ENCODE measurements around the gene GPR146. TPM values are rescaled to one million over a fixed set of nuclear protein-coding genes. Genes with fewer than 3 reads are reported as not detected.
A peak's percentile ranks its signal among the peaks of the same experiment; 100 is the strongest.

Gene GPR146
- total and polyA plus RNA-seq, 9 of the 15 experiments (the other 6 are each of a cell fraction or from before 2014, with no cell fraction given): 0.22 to 3.6 (median 0.64) TPM; not detected in 2

- POLR2A ChIA-PET: interaction anchor here (0.6 kb wide), 1 partner anchor 21 kb away, joined by 3 read pairs; no protein-coding TSS in a partner anchor
- intact Hi-C loops (cut with micrococcal nuclease): no loop called here
Observed at GRCh38 chr7:1101563-1102431, 57.5 kb downstream of the GPR146 start.

DNA sequence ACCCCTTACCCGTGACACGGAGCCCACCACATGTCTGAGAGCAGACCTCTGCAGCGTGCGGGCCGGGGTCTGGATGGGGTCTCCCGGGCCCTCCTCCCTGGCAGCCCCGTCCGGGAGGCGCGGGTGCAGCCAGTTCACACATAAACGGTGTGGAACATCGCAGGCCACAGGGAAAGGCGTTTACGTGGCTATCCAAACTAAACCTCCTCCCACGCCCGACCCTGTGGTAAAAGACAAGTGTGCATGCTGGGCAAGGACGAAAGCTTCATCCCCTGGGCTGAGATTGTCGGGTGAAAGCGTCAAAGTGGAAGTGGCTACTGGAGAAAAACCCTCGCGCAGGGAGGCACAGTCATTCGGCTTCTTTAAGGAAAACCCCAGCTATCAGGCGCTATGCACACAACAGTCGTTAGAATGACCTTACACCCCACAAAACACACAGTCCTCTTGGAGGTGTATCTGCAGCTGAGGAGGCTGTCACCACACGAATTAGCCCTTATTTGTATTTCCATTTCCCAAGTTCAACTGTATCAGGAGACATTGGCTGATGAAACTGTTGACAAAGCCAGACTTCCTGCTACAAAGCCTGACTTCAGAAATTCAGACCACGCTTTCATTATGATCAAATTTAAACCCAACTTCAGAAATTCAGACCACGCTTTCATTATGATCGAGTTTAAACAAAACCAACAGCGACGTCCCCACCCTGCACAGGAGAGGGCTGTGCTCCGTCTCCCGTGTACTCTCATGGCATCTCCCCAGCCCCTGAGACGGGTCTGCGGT, 58.9 kb downstream of the GPR146 start:
- peak overlapping the region in 1 of 2 experiments; percentile 65; a peak in 2 of 4 replicates for H3K9ac ChIP-seq (ENCODE audit: insufficient read depth in 1 of 2, low read depth in 2 of 2, low read length in 2 of 2)

More at GRCh38 chr7:1101563-1102431, 57.5 kb downstream of the GPR146 start:
- FAIRE-seq (no peak), ATAC-seq (no peak), DNase-seq (ENCODE audit: extremely low read depth in 1 of 4, low spot score in 3 of 4) (no peak)
- H3K4me3 ChIP-seq: no peak overlapping the region
- peaks cover 4% of the 10 kb centered on the region; the same call in 1 of the 2 replicates for H4K20me1 ChIP-seq (replicated peaks; ENCODE audit: control insufficient read depth, insufficient read depth, low read length)
- no peak for TF ChIP-seq ZEB2 (IDR thresholded peaks at IDR 0.05)
- CTCF ChIA-PET (ENCODE audit: low intra/inter-chr PET ratio): no interaction called here
- H2AFZ ChIP-seq (ENCODE audit: low read depth, low read length): no peak overlapping the region
- H3K9me1 ChIP-seq (ENCODE audit: control insufficient read depth, insufficient read depth, low read length): no peaks in the 10 kb centered on the region
- WGBS (ENCODE audit: insufficient coverage, low coverage, missing lambda C conversion rate): 86% methylated on average over 32 of the region's 47 CpGs
- H3K4me1 ChIP-seq (replicated peaks in 1 of 2; ENCODE audit: control insufficient read depth in 2 of 2, insufficient read depth in 2 of 2, low read length in 2 of 2): peaks cover 0 to 36% of the 10 kb centered on the region in 2 experiments; a peak in 3 of 5 replicates
- no TSS peak for BruUV-seq (replicated peaks)
- peak overlapping the region in 1 of 2 experiments; percentile 42; a peak in 1 of 4 replicates for H3K9ac ChIP-seq (ENCODE audit: insufficient read depth in 1 of 2, low read depth in 2 of 2, low read length in 2 of 2)
- in situ Hi-C loops (cut with MboI): no loop called here
- H3K27ac ChIP-seq (ENCODE audit: extremely low read depth, low read depth, low read length): no peak overlapping the region
- no peaks in the 10 kb centered on the region for H3K27me3 ChIP-seq (ENCODE audit: control insufficient read depth in 2 of 2, insufficient read depth in 2 of 2, low read length in 2 of 2)
- H3K9me3 ChIP-seq (replicated peaks; ENCODE audit: control insufficient read depth, insufficient read depth, low read depth, low read length): no peaks in the 10 kb centered on the region
- no peaks in the 10 kb centered on the region; the same call in 2 of the 3 replicates for H3K36me3 ChIP-seq (ENCODE audit: control insufficient read depth, insufficient read depth, low read length)
- H3K4me2 ChIP-seq (ENCODE audit: insufficient read depth, low read length): no peak overlapping the region
- H3K79me2 ChIP-seq (ENCODE audit: control insufficient read depth, insufficient read depth, low read length): peaks cover 5% of the 10 kb centered on the region; the same call in 1 of the 3 replicates

More for the DNA sequence above, 58.9 kb downstream of the GPR146 start:
- H3K27ac ChIP-seq (ENCODE audit: extremely low read depth, low read depth, low read length): no peak overlapping the region
- no TSS peak for BruUV-seq (replicated peaks)
- no peak for ATAC-seq
- intact Hi-C loops (cut with micrococcal nuclease) (no loop called here), in situ Hi-C loops (cut with MboI) (no loop called here)
- POLR2A ChIA-PET: interaction anchor here (0.5 to 0.6 kb wide), 2 partner anchors 483 to 502 kb away, joined by 3 to 4 read pairs; no protein-coding TSS in a partner anchor
- no peaks in the 10 kb centered on the region; the same call in 1 of the 2 replicates for H4K20me1 ChIP-seq (replicated peaks; ENCODE audit: control insufficient read depth, insufficient read depth, low read length)
- H2AFZ ChIP-seq (ENCODE audit: low read depth, low read length): no peak overlapping the region
- no peaks in the 10 kb centered on the region; the same call in 2 of the 3 replicates for H3K36me3 ChIP-seq (ENCODE audit: control insufficient read depth, insufficient read depth, low read length)
- TF ChIP-seq CEBPG (CRISPR knock-in tag; IDR thresholded peaks at IDR 0.05) (no peak), CEBPG (tag; conservative IDR thresholded peaks at IDR 0.05 in 1 of 2, IDR thresholded peaks at IDR 0.05 in 1 of 2) (peak in 1 of 2 experiments; percentile 73; a peak in 2 of 4 replicates)
- TF ChIP-seq, protein P1, sequence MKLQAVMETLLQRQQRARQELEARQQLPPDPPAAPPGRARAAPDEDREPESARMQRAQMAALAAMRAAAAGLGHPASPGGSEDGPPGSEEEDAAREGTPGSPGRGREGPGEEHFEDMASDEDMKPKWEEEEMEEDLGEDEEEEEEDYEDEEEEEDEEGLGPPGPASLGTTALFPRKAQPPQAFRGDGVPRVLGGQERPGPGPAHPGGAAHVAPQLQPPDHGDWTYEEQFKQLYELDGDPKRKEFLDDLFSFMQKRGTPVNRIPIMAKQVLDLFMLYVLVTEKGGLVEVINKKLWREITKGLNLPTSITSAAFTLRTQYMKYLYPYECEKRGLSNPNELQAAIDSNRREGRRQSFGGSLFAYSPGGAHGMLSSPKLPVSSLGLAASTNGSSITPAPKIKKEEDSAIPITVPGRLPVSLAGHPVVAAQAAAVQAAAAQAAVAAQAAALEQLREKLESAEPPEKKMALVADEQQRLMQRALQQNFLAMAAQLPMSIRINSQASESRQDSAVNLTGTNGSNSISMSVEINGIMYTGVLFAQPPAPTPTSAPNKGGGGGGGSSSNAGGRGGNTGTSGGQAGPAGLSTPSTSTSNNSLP (IDR thresholded peaks at IDR 0.05; ENCODE audit: borderline replicate concordance, low read depth, low read length): no peak
- H3K4me3 ChIP-seq: no peak overlapping the region
- peaks cover 3% of the 10 kb centered on the region; the same call in 1 of the 3 replicates for H3K79me2 ChIP-seq (ENCODE audit: control insufficient read depth, insufficient read depth, low read length)
- WGBS (ENCODE audit: insufficient coverage, low coverage, missing lambda C conversion rate): 76% methylated on average over 25 of the region's 34 CpGs
- no peak for DNase-seq (ENCODE audit: extremely low read depth in 1 of 4, low spot score in 3 of 4)
- no peaks in the 10 kb centered on the region for H3K9me3 ChIP-seq (replicated peaks; ENCODE audit: control insufficient read depth, insufficient read depth, low read depth, low read length)
- CTCF ChIA-PET (ENCODE audit: low intra/inter-chr PET ratio): no interaction called here
- no peak for FAIRE-seq
- no peaks in the 10 kb centered on the region for H3K27me3 ChIP-seq (ENCODE audit: control insufficient read depth in 2 of 2, insufficient read depth in 2 of 2, low read length in 2 of 2)
- no peaks in the 10 kb centered on the region for H3K9me1 ChIP-seq (ENCODE audit: control insufficient read depth, insufficient read depth, low read length)
- H3K4me1 ChIP-seq (replicated peaks in 1 of 2; ENCODE audit: control insufficient read depth in 2 of 2, insufficient read depth in 2 of 2, low read length in 2 of 2): peaks cover 0 to 32% of the 10 kb centered on the region in 2 experiments; a peak in 1 of 5 replicates
- H3K4me2 ChIP-seq (ENCODE audit: insufficient read depth, low read length): no peak overlapping the region
